HG02642 (cell line): ENCODE data around the gene MIA2.

Experiments used
- ATAC-seq: cut with Tn5 transposase; IDR thresholded peaks from one replicate; pipeline ENCODE4 v1.9.1; 2021; ENCODE audit warnings: mild to moderate bottlenecking; ENCODE audit not compliant: unreplicated experiment, poor library complexity

Gene MIA2

GRCh38 chr14:39431416-39432178, 197.9 kb downstream of the MIA2 start:
- peak; percentile 21 for ATAC-seq

DNA sequence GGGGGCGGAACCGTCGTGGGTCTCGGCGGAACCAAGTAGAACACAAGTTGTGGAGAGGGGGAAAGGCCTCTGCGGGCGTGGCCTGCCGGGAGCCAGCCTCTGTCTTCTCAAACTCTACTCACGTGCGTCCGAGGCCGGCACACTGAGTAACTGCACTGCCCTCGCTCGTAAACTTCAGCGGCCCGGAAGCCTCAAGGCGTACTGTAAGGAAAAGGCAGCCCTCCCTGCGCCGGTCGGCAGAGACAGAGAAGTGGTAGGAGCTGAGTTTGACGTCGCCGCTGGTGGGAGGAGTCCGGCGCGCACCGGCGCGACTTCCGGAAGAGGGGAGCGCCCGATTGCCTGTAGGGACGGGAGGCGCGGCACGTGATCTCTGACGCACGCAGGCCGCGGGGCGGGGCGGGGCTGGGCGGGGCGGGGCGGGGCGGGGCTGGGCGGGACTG, 198.5 kb downstream of the MIA2 start, which contains the start of gene FBXO33:
Gene FBXO33 (minus strand): TSS at position 255 of the 440 bp plus-strand sequence. CDS start 271 bp downstream, outside the sequence.
- peak; percentile 89 for ATAC-seq

DNA sequence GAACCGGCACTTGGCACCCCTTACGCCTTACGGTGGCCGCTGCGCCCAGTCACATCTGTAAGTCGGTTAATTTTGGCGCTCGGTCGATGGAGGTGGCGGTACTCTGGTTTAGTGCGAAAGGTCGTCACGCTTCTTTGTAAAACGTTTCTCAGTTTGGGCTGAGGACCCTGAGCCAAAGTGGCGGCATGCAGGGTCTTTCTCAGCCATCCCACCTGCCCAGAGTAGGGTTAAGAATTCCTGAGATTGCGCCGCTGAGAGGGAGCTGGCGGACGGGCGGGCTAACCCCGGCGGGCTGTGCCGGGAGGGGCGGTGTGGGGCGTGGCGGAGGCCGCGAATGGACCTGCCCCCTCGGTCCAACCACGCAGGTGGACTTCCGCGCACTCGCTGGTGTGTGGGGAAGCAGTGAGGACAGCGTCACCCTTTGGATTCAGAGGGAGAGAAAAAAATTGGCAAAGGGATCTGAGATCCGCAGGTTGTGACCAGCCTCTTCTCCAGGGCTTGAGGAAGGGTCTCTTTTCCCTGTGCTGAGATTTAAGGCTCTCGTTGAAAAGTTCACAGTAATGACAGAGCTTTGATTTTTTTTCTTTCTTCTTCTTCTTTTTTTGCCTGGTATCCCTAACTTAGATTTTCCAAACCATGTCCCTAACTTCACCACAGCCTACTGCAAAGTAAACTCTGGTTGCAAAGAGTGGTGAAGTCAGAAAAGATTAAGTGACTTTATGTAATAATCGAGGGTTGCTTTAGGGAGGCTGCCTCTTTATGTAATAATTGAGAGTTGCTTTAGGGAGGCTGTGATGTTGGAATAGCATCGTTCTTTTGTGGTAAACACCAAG, 199.1 kb downstream of the MIA2 start:
- ATAC-seq: peak; percentile 71

GRCh38 chr14:39433452-39433813, 199.7 kb downstream of the MIA2 start:
- ATAC-seq: no peak

DNA sequence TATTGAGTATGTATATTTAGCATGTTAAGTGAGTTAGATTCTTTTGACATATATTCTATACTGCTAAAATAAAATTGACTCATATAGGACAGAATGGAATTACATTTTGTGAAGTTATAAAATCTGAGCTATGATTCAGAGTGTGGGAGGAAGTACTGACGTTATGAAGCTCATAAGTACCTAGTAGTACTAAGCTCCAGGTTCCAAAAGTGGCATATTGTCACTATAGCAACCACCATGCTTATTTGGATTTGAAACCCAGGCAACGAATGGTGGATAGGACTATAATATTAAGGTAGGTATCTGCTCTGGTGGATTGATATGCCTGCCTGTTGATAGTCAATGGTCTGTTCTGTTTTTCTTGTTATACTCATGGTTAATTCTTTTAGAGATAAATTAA, 200.7 kb downstream of the MIA2 start:
- no peak for ATAC-seq

DNA sequence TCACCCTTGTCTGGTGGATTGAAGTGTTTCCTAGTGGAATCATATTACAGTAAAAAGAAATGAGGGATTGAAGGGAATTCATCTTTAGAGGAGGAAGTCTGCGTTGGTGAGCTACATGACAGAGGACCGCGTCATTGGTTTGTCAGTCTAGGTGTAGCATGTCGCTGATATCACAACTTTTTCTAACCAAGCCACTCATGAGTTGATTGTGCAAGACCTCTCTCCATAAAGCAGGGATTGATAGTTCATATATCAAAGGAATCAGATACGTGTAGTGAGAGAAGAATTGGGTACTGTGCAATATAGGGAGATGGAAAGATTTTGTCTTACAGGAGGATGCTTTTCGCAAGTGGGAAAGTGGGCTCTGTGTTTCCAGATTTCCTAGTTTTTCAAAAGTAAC, 201.5 kb downstream of the MIA2 start:
- ATAC-seq: no peak
